SK-N-MC (cell line): ENCODE measurements around the gene FBXW9.

Experiments
- DNase-seq: peaks from one replicate; pipeline ENCODE4 v3.0.0-alpha.2; 2011; ENCODE audit warnings: low read depth, low spot score
- H3K27ac ChIP-seq: fragments of 200-600 bp; sonication (generic); 2 replicates; pipeline ENCODE4 v1.5.1; 2016; ENCODE audit warnings: mixed run types
- H3K36me3 ChIP-seq: fragments of 200-600 bp; sonication (generic); 2 replicates; pipeline ENCODE4 v1.6.1; 2017; ENCODE audit warnings: antibody characterized with exemption, low read length, mixed read lengths; ENCODE audit not compliant: insufficient read depth
- H3K4me3 ChIP-seq: fragments of 200-600 bp; sonication (generic); 2 replicates; pipeline ENCODE4 v1.5.1; 2016
- H3K9ac ChIP-seq: fragments of 200-600 bp; sonication (generic); 2 replicates; pipeline ENCODE4 v1.8.0; 2017; ENCODE audit warnings: mixed run types, mixed read lengths; ENCODE audit not compliant: insufficient read length
- H3K9me3 ChIP-seq: fragments of 200-600 bp; sonication (generic); 2 replicates; pipeline ENCODE4 v1.6.1; 2017; ENCODE audit warnings: low read depth, mild to moderate bottlenecking, antibody characterized with exemption, low read length, moderate library complexity, mixed read lengths
- EZH2 ChIP-seq: fragments of 200-600 bp; sonication (generic); IDR thresholded peaks from one replicate; pipeline ENCODE4 v1.6.1; 2017; ENCODE audit warnings: antibody characterized with exemption
- FOXP2 ChIP-seq: optimal IDR thresholded peaks from 2 replicates; pipeline ENCODE3; 2011; ENCODE audit warnings: mild to moderate bottlenecking, moderate library complexity; ENCODE audit not compliant: insufficient read depth; ENCODE audit errors: extremely low read length, control extremely low read depth
- POLR2AphosphoS5 ChIP-seq: IDR thresholded peaks from 2 replicates; pipeline ENCODE4 v1.6.1; 2012; ENCODE audit warnings: mild to moderate bottlenecking, low read depth, low read length, borderline replicate concordance

Gene FBXW9

GRCh38 chr19:12696366-12697335 is at the start of gene FBXW9:
Gene FBXW9 (minus strand): TSS chr19:12696631. CDS start chr19:12696581, 50 bp downstream.
- DNase-seq, result peak; percentile 91
- Histone ChIP-seq H3K9me3 (no peaks in the 10 kb centered on the region), H3K27ac (peak within 1 kb of the TSS; percentile 95), H3K9ac (peak within 1 kb of the TSS; percentile 85), H3K4me3 (peak within 1 kb of the TSS; percentile 88), H3K36me3 (peaks cover 16% of the 10 kb centered on the region)
- peak; percentile 43 for TF ChIP-seq FOXP2
- TF ChIP-seq POLR2AphosphoS5, result peak; percentile 92
- no peak for TF ChIP-seq EZH2

- Histone ChIP-seq H3K9me3 (no peaks in the 10 kb centered on the region), H3K4me3 (no peak overlapping the region), H3K27ac (no peak overlapping the region), H3K9ac (no peak overlapping the region), H3K36me3 (peaks cover 12% of the 10 kb centered on the region; the same call in 1 of the 2 replicates)
- TF ChIP-seq FOXP2 (no peak), EZH2 (no peak), POLR2AphosphoS5 (no peak)
- no peak for DNase-seq
Measured at GRCh38 chr19:12745166-12745897, 48.9 kb upstream of the FBXW9 start.

GRCh38 chr19:12737835-12738351 is 41.5 kb upstream of the FBXW9 start:
- DNase-seq, result no peak
- H3K9me3 ChIP-seq, result no peaks in the 10 kb centered on the region
- peaks cover 17% of the 10 kb centered on the region for H3K36me3 ChIP-seq
- no peak overlapping the region for H3K27ac ChIP-seq
- peak overlapping the region; percentile 97 for H3K9ac ChIP-seq
- peak overlapping the region; percentile 94 for H3K4me3 ChIP-seq
- TF ChIP-seq FOXP2 (no peak), EZH2 (no peak), POLR2AphosphoS5 (no peak)

GRCh38 chr19:12736995-12737834 is 40.8 kb upstream of the FBXW9 start, which contains the start of gene GET3:
Gene GET3 (plus strand): TSS chr19:12737497. CDS start chr19:12737506, 9 bp downstream.
- peak within 1 kb of the TSS; percentile 94 for H3K4me3 ChIP-seq
- peak; percentile 98 for DNase-seq
- peaks cover 21% of the 10 kb centered on the region for H3K36me3 ChIP-seq
- peak within 1 kb of the TSS; percentile 99 for H3K27ac ChIP-seq
- TF ChIP-seq FOXP2 (no peak), EZH2 (no peak), POLR2AphosphoS5 (peak; percentile 82)
- H3K9ac ChIP-seq, result peak within 1 kb of the TSS; percentile 97
- H3K9me3 ChIP-seq, result no peaks in the 10 kb centered on the region

GRCh38 chr19:12733369-12734214 is 37.2 kb upstream of the FBXW9 start:
- peak overlapping the region; percentile 92 for H3K4me3 ChIP-seq
- TF ChIP-seq EZH2 (no peak), FOXP2 (no peak), POLR2AphosphoS5 (no peak)
- no peaks in the 10 kb centered on the region for H3K9me3 ChIP-seq
- peak overlapping the region; percentile 97 for H3K9ac ChIP-seq
- no peak for DNase-seq
- H3K36me3 ChIP-seq, result peaks cover 44% of the 10 kb centered on the region
- peak overlapping the region; percentile 86 for H3K27ac ChIP-seq

- Histone ChIP-seq H3K4me3 (no peak overlapping the region), H3K27ac (no peak overlapping the region), H3K9ac (no peak overlapping the region), H3K9me3 (no peaks in the 10 kb centered on the region), H3K36me3 (peaks cover 48% of the 10 kb centered on the region)
- TF ChIP-seq EZH2 (no peak), POLR2AphosphoS5 (no peak), FOXP2 (no peak)
- no peak for DNase-seq
Measured at GRCh38 chr19:12731337-12731736, 34.9 kb upstream of the FBXW9 start.

- no peak for DNase-seq
- no peak overlapping the region for H3K27ac ChIP-seq
- TF ChIP-seq EZH2, result no peak
- no peak for TF ChIP-seq POLR2AphosphoS5
- no peak for TF ChIP-seq FOXP2
- no peak overlapping the region for H3K9ac ChIP-seq
- peaks cover 48% of the 10 kb centered on the region for H3K36me3 ChIP-seq
- H3K9me3 ChIP-seq, result no peaks in the 10 kb centered on the region
- H3K4me3 ChIP-seq, result no peak overlapping the region
Measured at GRCh38 chr19:12730064-12730463, 33.6 kb upstream of the FBXW9 start.
